GM12801 (cell line): ENCODE data around the gene CYB5R3.

Experiments used
- CTCF ChIP-seq: IDR thresholded peaks from one replicate; pipeline ENCODE4 v1.5.1; 2011; ENCODE audit warnings: control low read depth; ENCODE audit not compliant: insufficient read length; ENCODE audit errors: extremely low read depth

Gene CYB5R3

GRCh38 chr22:42595434-42595833 is 53.8 kb downstream of the CYB5R3 start:
- TF ChIP-seq CTCF, result no peak

GRCh38 chr22:42591987-42592386 is 57.2 kb downstream of the CYB5R3 start:
- TF ChIP-seq CTCF, result no peak

GRCh38 chr22:42587588-42588175 is 61.5 kb downstream of the CYB5R3 start:
- TF ChIP-seq CTCF, result no peak

GRCh38 chr22:42586381-42586780 is 62.8 kb downstream of the CYB5R3 start:
- TF ChIP-seq CTCF, result no peak

- TF ChIP-seq CTCF, result no peak
Measured at GRCh38 chr22:42585096-42585495, 64.1 kb downstream of the CYB5R3 start.

GRCh38 chr22:42584364-42584940 is 64.7 kb downstream of the CYB5R3 start:
- TF ChIP-seq CTCF, result no peak

- TF ChIP-seq CTCF, result no peak
Measured at GRCh38 chr22:42582987-42583386, 66.2 kb downstream of the CYB5R3 start.
